Left lobe of liver (tissue), 2 donors: ENCODE measurements around the gene MSN. TPM values are rescaled to one million over a fixed set of nuclear protein-coding genes. Genes with fewer than 3 reads are reported as not detected.
"Not testable (repeated sequence)": the region's sequence is repeated elsewhere in the genome, so short reads cannot be mapped to it uniquely, and the experiment has no call there.

Experiments
- ATAC-seq: fragments of 200-7000 bp; cut with Tn5 transposase; one replicate; pipeline ENCODE4 v1.9.1; 2020; ENCODE audit warnings: mild to moderate bottlenecking, moderate library complexity
- DNase-seq: peaks from one replicate; pipeline ENCODE4 v3.0.0-alpha.2; 2020; ENCODE audit warnings: low spot score
- total RNA-seq: library from RNA; stranded (reverse); gene quantifications from one replicate; pipeline ENCODE4 v1.2.1, GENCODE V29; 2021
- donor health status: DM: no; HTN: no; CAD: no; lungs with moderate emphysema.
- donor health status: DM: no; HTN: yes; CAD: no.

The MSN gene
- total RNA-seq, result 88.7 TPM

DNA sequence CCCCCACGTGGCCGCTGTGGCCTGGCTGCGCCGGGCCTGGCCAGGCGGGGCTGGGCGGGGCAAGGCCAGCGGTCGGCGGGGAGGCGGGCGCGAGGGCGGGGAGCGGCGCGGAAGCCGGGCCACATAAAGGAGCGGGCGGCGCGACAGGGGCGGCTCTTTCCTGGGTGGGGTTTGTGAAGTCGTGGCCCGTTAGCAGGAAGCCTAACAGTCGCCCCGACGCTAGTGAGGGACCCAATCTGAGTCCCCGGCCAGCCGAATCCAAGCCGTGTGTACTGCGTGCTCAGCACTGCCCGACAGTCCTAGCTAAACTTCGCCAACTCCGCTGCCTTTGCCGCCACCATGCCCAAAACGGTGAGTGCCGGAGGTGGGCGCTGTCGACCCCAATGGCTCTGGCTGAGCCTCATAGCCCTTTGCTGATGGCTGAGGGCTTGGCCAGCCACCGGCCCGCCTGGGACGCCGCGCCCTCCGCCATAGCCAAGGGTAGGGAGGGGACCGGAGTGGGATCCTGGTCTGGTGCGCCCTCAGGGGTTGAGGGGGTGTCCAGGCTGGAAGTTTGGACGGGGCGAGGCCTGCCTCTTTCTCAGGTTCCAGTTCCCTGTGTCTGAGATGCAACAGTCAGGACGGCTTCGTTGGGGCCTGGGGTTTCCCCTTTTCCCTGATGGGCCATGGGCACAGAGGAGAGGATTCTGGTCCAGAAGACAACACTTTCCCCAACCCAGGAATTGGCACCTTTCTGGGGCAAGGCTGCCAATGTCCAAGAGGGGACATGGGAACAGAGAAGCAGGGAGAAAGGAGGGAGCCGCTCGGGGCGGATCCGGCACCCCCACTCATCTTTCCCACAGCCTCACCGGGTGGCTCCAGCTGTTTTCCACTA, at the start of gene MSN:
TSS of gene MSN (plus strand) at position 152 of the 874 bp plus-strand sequence. CDS start at position 340, 188 bp downstream.
- ATAC-seq (peak; percentile 96), DNase-seq (peak; percentile 80)

- not testable (repeated sequence) for DNase-seq, ATAC-seq
Measured at GRCh38 chrX:65620096-65620705, 47.3 kb upstream of the MSN start.

DNA sequence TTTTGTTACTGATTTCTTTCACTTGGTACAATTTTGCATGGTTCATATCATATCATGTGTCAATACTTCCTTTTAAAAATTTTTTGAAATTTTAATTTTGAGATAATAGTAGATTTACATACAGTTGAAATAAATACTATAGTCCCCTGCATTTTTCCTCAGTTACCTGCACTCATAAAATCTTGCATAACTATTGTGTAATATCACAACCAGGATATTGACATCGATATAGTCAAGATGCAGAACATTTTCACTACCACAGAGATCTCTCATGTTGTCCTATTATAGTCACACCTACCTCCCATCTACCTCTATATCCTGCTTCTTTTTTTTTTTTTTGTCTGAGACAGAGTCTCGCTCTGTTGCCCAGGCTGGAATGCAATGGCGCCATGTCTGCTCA, 36.7 kb upstream of the MSN start:
- ATAC-seq, result no peak
- DNase-seq, result no peak

DNA sequence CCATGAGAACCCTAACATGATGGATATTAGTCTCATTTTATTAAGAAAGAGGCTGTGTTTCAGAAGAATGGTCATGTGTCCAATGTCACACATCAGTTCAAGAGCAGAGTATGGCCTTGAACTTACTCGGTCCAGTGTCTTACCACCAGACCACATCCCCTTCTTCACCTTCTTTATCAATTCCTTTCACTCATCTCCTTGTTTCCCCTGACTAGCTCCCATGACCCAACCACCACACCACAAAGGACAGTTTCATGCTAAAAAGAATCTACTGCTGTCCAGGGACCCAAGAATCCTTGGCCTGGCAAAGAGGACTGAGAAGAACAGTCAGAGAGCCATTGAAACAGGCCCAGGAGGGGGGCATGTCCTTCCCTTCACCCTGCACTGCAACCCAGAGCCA, 33.6 kb upstream of the MSN start:
- ATAC-seq (no peak), DNase-seq (no peak)

DNA sequence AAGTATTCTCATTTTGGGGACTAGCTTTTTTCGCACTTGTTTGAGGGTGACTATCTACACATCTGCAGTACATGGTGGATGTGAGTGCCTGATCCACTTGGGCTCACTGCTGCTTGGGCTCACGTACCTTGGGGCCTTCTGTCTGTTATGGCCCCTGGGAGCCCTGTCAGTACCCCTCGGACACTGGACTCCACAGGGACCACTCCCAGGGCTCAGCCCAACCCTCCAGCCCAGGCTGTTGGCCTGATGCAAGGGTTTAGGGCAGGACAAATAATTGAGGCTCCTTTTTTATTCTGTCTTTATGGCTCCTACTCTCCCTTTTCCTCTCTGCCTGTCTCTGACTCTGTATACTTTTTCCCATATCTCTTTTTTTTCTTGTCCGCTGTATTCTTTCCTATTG, 32.7 kb upstream of the MSN start:
- ATAC-seq, result no peak
- no peak for DNase-seq

DNA sequence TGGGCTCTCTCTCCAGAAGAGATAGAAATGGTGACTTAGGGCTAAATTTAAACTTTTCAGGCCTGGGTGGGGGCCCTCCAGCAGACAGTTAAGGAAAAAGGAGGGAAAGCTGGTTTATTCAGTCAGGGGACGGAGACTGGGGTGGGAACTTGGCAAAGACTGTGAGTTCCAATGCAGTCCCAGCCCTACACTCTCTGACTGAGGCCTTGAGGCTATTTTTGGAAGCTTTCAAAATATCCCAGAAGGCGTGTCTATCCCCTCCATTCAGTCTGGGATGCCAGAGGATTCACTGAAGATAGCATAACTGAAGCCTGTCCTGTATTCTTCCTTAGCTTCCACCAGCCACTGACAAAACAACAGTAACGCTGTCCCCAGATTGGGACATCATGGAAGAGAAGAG, 32.1 kb upstream of the MSN start:
- ATAC-seq, result peak; percentile 31
- no peak for DNase-seq

GRCh38 chrX:65635822-65636221, 31.6 kb upstream of the MSN start:
- ATAC-seq, result no peak
- DNase-seq, result no peak

DNA sequence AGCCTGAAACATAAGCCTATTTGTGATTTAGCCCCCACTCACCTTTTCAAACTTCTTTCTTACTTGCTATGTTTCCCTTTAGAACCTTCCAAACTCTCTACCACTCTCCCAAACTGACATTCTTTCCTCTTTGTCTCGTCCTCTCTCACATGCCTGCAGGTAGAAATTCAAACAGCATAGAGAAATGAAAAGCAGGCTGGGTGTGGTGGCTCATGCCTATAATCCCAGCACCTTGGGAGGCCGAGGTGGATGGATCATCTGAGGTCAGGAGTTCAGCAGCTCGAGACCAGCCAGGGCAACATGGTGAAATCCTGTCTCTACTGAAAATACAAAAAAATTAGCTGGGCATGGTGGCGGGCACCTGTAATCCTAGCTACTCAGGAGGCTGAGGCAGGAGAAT, 31.2 kb upstream of the MSN start:
- ATAC-seq, DNase-seq: not testable (repeated sequence)

DNA sequence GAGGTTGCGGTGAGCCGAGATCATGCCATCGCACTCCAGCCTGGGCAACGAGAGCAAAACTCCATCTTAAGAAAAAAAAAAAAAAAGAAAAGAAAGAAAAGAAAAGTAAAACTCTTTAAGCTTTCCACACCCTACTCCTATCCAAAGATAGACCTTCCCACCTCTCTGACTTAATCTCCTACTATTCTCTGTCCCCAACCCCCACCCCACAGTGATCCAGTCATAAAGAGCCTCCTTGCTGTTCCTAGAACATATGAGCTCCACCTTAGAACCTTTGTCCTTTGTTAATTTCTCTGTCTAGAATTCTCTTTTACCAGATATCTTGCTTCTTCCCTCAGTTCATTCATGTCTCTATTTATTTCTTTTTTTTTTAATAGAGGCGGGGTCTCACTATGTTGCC, 30.1 kb upstream of the MSN start:
- no peak for ATAC-seq
- DNase-seq, result no peak

DNA sequence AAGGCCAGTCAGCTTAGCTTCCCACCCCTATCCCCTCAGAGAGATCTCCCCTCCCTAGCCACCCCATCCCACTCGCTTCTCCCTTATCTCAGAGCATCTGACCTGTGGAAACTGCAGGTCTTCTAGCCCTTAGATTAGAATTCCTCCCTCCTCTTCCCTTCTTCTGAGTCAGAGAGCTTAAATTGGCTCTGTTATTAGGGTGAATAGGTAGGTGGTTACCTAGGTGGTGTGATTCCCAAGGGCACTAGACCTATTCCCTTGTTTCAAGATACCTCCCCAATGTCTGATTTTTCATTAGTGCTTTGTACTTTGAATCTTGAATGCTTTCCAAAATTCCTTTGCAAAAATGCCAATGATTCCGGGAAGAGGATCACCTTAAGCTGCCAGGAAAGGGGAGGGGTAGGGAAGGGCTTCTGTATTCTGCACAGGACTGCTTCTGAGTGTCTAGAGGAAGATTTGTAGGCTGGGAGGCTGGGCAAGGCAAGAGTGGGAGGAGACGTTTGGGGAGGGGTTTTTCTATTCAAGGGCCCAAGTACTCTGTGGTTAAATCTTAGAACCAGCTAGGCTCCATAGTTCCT, 24.5 kb upstream of the MSN start:
- DNase-seq, result no peak

DNA sequence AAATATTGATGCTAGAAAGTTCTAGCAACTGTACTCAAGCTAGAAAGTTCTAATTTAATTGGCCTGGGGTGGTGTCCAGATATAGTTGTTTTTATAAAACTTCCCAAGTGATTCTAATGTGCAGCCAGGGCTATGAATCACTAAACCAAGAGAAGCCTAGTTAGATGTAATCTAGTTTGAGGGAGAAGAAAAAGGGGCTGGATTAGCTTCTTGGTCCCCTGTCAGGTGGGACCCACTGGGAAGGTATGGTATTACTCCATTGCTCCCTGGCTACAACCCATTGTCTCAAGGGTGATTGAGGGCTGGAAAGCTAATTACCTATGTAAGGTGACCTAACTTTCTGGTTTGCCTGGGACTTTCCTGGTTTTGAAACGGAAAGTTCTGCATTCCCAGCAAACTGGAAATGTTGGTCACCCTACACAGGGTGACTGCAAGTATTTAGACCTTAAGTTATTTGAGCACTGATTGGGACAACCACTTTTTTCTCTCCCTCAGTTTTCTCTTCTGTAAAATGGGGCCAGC, 23.9 kb upstream of the MSN start:
- no peak for DNase-seq
- ATAC-seq, result no peak

More for the DNA sequence above, 24.5 kb upstream of the MSN start:
- peak; percentile 67 for ATAC-seq

GRCh38 chrX:65644621-65645289, 22.7 kb upstream of the MSN start:
- peak; percentile 96 for ATAC-seq
- DNase-seq, result peak; percentile 81

GRCh38 chrX:65647801-65648200, 19.7 kb upstream of the MSN start:
- no peak for ATAC-seq

DNA sequence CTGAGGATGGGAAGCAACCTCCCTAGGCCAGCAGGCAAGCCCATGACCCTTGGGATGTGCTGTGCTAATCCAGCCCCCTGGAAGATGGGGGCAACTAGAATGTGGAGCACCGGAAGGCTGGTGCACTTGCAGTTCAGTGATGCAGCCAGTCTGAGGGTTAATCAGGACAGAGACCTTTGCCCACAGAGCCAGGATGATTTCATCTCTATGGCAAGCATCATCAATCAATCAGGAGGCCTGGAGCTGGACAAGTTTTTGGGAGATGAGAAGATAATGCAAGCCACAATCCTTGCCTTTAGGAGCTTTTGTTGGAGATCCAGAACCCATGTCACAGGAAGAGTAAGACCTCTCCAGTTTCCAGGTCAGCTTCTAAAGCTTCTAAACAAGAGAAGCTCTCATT, 15.4 kb upstream of the MSN start:
- ATAC-seq (peak; percentile 66), DNase-seq (peak; percentile 55)

More at GRCh38 chrX:65647801-65648200, 19.7 kb upstream of the MSN start:
- no peak for DNase-seq

GRCh38 chrX:65657009-65657441, 10.4 kb upstream of the MSN start:
- DNase-seq (peak; percentile 60), ATAC-seq (peak; percentile 85)

DNA sequence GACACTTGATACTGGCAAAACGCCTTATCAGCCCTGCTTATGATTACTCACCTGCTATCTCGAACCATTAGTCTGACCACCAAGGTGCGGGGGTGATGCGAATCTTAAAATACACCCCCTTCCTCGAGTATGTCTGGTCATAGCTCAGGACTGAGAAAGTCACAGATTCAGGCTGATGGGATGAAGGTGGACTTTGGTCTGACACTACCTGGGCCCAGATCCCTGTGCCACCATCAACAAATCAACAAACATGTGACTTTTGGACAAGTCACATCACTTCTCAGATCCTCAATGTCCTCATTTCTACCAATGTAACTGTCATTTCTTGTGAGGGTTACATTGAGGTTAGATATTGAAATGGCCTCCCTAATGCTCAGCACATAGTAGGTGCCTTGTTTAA, 9.8 kb upstream of the MSN start:
- no peak for DNase-seq
- ATAC-seq, result peak; percentile 57

GRCh38 chrX:65658229-65658628, 9.2 kb upstream of the MSN start:
- DNase-seq, result no peak
- ATAC-seq, result no peak

- DNase-seq (no peak), ATAC-seq (no peak)
Measured at GRCh38 chrX:65667157-65667502, 324 bp upstream of the MSN start.

GRCh38 chrX:65668377-65669310, 1.2 kb downstream of the MSN start:
- DNase-seq, result peak; percentile 53
- peak; percentile 46 for ATAC-seq

GRCh38 chrX:65671286-65671685, 3.8 kb downstream of the MSN start:
- ATAC-seq, result no peak
- DNase-seq, result no peak
